Stimulated activated CD4-positive, alpha-beta T cell treated with anti-CD3 and anti-CD28 coated beads, Interleukin-1b, Interleukin-23, amount 100 ng/mL, for 4 hours (primary cell): ENCODE measurements around the gene FKBP5.
"Not testable (repeated sequence)": the region's sequence is repeated elsewhere in the genome, so short reads cannot be mapped to it uniquely, and the experiment has no call there.

Experiments
- DNase-seq, 2 donors: peaks; one replicate each; pipeline ENCODE4 v3.0.0-alpha.2; 2020; ENCODE audit warnings: low read depth in 2 of 2

The FKBP5 gene

GRCh38 chr6:35724059-35724458 is 35.3 kb upstream of the FKBP5 start:
- no peak for DNase-seq

GRCh38 chr6:35723587-35723986 is 34.9 kb upstream of the FKBP5 start:
- DNase-seq, result no peak

- DNase-seq, result no peak
Measured at GRCh38 chr6:35722121-35722761, 33.5 kb upstream of the FKBP5 start.

- no peak for DNase-seq
Measured at GRCh38 chr6:35719830-35720733, 31.4 kb upstream of the FKBP5 start.

- no peak for DNase-seq
Measured at GRCh38 chr6:35719404-35719829, 30.7 kb upstream of the FKBP5 start.

- no peak for DNase-seq
Measured at GRCh38 chr6:35718911-35719381, 30.2 kb upstream of the FKBP5 start.

GRCh38 chr6:35718375-35718736 is 29.6 kb upstream of the FKBP5 start:
- DNase-seq, result no peak

- DNase-seq, result no peak
Measured at GRCh38 chr6:35717449-35718374, 29.0 kb upstream of the FKBP5 start.

GRCh38 chr6:35716798-35717197 is 28.1 kb upstream of the FKBP5 start:
- no peak for DNase-seq

- DNase-seq, result no peak
Measured at GRCh38 chr6:35713006-35713767, 24.5 kb upstream of the FKBP5 start.

- DNase-seq, result no peak
Measured at GRCh38 chr6:35711731-35712130, 23.0 kb upstream of the FKBP5 start.

- DNase-seq, result no peak
Measured at GRCh38 chr6:35710241-35710847, 21.6 kb upstream of the FKBP5 start.

GRCh38 chr6:35708585-35708984 is 19.9 kb upstream of the FKBP5 start:
- no peak for DNase-seq

- no peak for DNase-seq
Measured at GRCh38 chr6:35707714-35708407, 19.1 kb upstream of the FKBP5 start.

GRCh38 chr6:35706468-35706867 is 17.8 kb upstream of the FKBP5 start:
- DNase-seq, result no peak

GRCh38 chr6:35703554-35703953 is 14.8 kb upstream of the FKBP5 start:
- no peak for DNase-seq

GRCh38 chr6:35698858-35699257 is 10.1 kb upstream of the FKBP5 start:
- DNase-seq, result no peak

- DNase-seq, result not testable (repeated sequence)
Measured at GRCh38 chr6:35698430-35698829, 9.7 kb upstream of the FKBP5 start.

- no peak for DNase-seq
Measured at GRCh38 chr6:35694462-35694861, 5.7 kb upstream of the FKBP5 start.
